ENCODE results near the gene LTV1.

Gene LTV1

GRCh38 chr6:143894655-143895054, 51.5 kb downstream of the LTV1 start:
- no peak for DNase-seq (ENCODE audit: low spot score)

- DNase-seq (ENCODE audit: low spot score) = no peak
Observed at GRCh38 chr6:143896126-143896860, 53.2 kb downstream of the LTV1 start.

- no peak for DNase-seq (ENCODE audit: low spot score)
Observed at GRCh38 chr6:143900358-143900757, 57.2 kb downstream of the LTV1 start.

GRCh38 chr6:143901885-143902750, 59.0 kb downstream of the LTV1 start:
- no peak for DNase-seq (ENCODE audit: low spot score)

- no peak for DNase-seq (ENCODE audit: low spot score)
Observed at GRCh38 chr6:143902827-143903226, 59.7 kb downstream of the LTV1 start.

- no peak for DNase-seq (ENCODE audit: low spot score)
Observed at GRCh38 chr6:143911028-143911427, 67.9 kb downstream of the LTV1 start.

- no peak for DNase-seq (ENCODE audit: low spot score)
Observed at GRCh38 chr6:143912671-143913070, 69.5 kb downstream of the LTV1 start.

All from LoVo (cell line).